ENCODE measurements around the gene ALG11.

- TF ChIP-seq CTCF (IDR thresholded peaks at IDR 0.05) (no peak), ZFX (IDR thresholded peaks at IDR 0.05; ENCODE audit: borderline replicate concordance) (no peak)
Measured at GRCh38 chr13:52027832-52028231, 15.6 kb downstream of the ALG11 start.
